HG02610 (cell line): ENCODE data around the gene RANGRF.

ENCODE experiments used
- ATAC-seq: cut with Tn5 transposase; IDR thresholded peaks from one replicate; pipeline ENCODE4 v1.9.1; 2021; ENCODE audit warnings: mild to moderate bottlenecking, moderate library complexity; ENCODE audit not compliant: unreplicated experiment

The RANGRF gene

GRCh38 chr17:8273884-8274444 is 14.5 kb upstream of the RANGRF start:
- ATAC-seq: no peak

DNA sequence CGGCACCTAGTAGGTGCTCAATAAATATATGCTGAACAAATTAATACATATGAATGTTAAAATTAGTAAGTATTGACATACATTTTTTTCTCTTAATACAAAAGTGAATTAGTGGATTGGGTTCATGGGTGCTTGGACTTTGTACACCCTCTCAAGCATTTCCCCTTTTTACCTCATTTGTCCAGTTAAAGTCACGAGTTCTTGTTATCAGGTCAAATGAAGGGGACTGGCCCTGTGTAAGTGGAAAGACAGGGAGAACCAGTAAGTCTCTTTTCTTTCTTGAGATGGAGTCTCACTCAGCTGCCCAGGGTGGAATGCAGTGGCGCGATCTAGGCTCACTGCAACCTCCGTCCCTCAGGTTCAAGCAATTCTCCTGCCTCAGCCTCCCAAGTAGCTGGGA is 13.7 kb upstream of the RANGRF start:
- ATAC-seq: no peak

DNA sequence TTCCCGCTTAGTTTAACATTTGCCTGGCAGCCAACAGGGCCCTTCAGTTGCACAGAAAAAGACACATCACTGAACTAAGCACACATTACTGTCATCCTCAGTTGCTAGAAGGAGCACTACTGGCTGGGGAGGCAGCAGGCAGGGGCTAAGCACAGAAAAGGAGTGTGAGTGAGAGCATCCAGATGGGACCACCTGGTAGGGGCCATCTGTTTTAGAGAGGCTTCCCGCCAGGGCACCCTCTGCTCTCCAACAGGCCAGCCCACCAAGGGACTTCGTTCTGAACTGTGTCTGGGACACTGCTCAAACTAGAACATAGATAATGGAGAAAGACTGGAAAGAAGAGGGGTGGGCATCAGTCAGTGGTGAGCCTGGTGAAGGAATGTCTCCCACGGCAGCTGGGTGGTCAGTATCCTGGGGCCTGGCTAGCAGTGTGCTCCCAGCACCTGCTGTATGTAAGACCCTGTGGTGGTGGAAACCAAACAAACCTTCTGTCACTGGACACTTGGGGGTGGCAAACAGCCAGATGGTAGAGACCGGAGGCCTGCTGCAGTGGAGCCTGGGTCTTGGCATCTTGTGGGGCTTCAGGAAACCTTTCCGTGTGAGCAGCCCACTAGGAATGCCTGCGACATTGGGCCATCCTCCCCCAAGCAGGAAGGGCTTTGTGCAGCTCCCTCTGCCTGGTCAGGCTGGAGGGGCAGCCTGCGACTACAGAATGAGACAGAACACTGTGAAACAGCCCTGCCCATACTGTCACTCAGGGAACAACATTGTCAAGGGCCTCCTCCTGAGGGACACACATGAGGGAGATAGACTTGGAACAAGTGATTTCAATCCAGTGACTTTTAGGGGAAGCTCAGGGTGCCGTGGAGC is 12.8 kb upstream of the RANGRF start:
- no peak for ATAC-seq

DNA sequence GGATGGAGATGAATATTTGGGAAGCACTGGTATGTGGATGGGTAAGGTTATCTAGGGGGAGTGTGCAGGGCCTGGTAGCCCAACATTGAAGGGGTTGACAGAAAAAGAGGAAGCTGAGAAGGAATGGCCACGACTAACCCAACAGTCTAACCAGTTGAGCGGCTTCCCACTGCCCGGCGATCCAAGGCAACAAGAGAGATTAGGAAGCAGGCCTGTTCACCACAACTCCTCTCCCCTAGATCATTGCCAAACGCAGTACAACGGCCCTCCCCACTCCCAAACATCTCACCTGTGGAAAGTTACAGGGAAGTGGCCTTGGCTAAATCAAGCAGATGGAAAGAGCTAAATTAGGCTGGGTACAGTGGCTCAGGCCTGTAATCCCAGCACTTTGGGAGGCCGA is 11.2 kb upstream of the RANGRF start:
- ATAC-seq: no peak

DNA sequence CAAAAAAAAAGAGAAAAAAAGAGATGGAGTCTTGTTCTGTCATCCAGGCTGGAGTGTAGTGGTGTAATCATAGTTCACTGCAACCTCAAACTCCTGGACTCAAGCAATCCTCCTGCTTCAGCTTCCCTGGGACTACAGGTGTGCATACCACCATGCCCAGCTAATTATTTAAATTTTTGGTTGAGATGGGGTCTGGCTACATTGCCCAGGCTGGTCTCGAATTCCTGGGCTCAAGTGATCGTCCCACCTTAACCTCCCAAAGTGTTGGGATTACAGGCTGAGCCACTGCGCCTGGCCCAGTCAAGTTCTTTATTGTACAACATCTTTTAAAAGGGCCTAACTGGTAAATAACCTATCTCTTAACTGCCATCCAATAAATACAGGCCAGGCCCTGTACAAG is 6.1 kb upstream of the RANGRF start:
- no peak for ATAC-seq

DNA sequence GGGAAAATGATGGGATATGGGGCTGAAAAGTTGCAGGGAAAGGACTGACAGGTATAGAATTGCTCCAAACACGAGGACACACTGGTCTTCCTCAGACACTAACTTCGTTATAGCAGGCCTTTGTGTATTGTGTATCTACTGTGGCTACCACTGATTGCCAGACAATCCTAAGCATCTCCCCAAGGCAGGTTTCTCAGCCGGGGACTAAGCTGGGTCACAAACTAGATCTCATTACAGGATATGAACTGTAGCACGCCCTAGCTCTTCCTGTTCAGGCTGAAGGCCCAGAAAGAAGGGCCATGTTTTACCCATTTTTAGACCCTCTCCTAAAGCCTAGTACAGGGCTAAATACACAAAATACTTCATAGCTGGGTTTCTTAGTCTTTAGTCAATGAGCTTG is 5.1 kb upstream of the RANGRF start:
- no peak for ATAC-seq

GRCh38 chr17:8284126-8284525 is 4.3 kb upstream of the RANGRF start:
- no peak for ATAC-seq

- ATAC-seq: no peak
These were observed 2.9 kb upstream of the RANGRF start for GRCh38 chr17:8285270-8286181.

DNA sequence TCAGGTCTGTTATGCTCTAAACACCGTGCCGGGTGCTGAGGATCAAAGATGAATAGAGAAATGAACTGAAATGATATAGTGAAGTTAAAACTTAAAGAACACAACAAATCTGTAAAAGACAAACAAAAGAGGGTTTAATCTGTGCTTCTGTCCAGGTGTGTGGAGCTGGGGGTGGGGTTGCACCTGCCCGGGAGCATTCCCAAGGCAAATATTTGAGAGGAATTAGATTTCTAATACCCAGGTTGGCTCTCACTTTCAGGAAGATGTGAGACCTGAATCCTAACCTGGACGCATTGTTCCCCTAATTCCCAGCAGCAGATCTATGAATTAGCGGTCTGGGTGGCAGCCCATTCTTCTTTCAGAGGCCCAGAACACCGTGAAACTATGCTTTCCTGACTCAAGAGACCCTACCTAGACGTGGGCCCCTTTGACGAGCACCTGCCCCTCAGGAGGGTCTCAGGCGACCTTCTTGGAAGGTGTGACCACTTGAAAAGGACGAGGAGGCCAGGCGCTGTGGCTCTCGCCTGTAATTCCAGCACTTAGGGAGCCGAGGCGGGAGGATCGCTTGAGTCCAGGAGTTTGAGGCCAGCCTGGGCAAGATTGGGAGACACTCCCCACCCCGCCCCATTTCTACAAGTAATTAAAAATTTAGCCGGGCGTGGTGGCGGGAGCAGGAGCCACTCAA is 677 bp upstream of the RANGRF start:
- no peak for ATAC-seq

DNA sequence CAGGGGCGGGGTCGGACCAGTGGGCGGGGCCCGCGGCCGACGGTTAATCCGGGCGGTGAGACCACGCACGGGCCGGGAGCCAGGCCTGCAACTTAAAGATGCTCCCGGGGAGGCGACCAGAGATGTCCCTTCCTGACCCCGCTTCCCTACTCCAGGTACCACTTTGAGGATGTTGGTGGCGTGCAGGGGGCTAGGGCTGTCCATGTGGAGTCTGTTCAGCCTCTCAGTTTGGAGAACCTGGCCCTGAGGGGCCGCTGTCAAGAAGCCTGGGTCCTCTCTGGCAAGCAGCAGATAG is 580 bp downstream of the RANGRF start:
- ATAC-seq: no peak

GRCh38 chr17:8290043-8290442 is 1.6 kb downstream of the RANGRF start:
- no peak for ATAC-seq

DNA sequence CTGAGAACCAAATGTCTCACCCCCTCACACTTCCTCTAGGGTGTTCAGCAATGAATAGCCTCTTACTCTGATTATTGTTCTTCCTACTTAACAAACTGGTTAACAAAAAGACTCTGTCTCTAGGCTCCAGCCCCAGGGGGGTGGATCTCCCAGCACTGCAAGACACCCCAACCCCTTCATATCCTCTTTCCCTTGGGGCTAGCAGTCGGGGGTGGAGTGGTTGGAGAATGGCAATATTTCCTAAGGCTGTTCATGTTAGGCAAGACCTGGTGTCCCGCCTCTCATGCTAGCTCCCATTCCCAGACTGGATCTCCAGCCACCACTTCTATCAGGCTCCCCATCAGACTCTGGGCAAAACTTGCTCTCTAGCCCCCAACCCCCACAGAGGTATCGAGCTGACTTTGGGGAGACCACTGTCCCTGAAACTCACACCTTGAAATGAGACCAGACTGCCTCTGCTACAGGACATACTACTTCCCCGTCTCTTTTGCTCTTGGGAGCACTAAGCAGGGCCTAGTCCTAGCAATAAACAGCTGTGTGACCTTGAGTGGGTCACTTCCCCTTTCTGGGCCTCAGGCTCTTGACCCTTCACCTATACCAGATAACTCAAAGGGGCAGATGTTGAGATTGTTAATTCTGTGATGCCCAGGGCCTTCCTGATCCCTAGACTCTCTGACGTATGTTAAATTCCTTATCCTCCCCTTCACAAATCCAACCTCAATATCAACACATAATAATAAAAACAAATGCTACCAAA is 4.3 kb downstream of the RANGRF start:
- no peak for ATAC-seq

GRCh38 chr17:8294361-8294760 is 5.9 kb downstream of the RANGRF start:
- no peak for ATAC-seq

GRCh38 chr17:8294814-8295316 is 6.4 kb downstream of the RANGRF start:
- ATAC-seq: no peak

- ATAC-seq: no peak
These were observed 11.8 kb downstream of the RANGRF start for GRCh38 chr17:8300226-8300625.

GRCh38 chr17:8300627-8301242 is 12.3 kb downstream of the RANGRF start:
- peak; percentile 58 for ATAC-seq

- ATAC-seq: no peak
These were observed 22.2 kb downstream of the RANGRF start for GRCh38 chr17:8310601-8311123.

DNA sequence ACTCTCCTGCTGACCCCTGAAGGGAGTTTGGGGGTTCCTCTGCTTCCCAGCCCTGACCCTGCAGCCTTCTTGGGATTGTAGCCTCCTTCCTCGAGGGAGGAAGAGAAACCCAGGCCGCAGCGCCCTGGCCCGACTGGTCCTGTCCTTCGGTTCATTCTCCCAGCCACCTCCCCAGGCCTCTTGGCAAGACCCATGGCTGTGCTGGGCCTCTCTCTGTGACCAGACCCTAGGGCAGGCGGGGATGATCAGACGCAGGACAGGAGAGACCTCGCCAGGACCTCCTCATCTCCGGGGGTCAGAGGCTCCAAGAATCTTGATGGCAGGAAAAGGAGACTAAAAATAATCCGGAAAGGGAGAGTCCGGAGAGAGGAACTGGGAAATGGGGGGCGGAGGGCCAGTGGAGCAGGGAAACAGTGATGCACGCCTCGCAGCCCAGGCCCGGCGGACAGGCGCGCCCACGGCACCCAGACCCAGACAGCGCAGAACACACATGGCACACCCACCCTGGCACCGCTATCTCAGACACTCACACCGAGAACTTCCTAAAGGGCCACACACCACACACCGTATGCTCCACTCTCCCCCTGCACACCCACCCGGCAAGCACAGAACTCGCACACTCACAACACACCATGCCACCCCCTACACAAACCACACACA is 22.8 kb downstream of the RANGRF start:
- ATAC-seq: no peak

DNA sequence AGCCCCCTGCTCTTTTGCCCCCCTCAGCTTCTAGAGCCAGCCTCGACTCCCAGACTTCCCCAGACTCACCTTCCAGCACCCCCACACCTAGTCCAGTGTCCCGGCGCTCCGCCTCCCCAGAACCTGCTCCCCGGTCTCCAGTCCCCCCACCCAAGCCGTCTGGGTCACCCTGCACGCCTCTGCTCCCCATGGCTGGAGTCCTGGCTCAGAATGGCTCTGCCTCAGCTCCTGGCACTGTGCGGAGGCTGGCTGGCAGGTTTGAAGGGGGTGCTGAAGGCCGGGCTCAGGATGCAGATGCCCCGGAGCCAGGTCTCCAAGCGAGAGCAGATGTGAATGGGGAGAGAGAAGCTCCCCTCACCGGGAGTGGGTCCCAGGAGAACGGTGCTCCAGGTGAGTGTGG is 23.8 kb downstream of the RANGRF start:
- no peak for ATAC-seq
